ENCODE results near the gene TMEM252. TPM values are rescaled to one million over a fixed set of nuclear protein-coding genes. Genes with fewer than 3 reads are reported as not detected.
A peak's percentile ranks its signal among the peaks of the same experiment; 100 is the strongest.

The TMEM252 gene
- polyA plus RNA-seq, 5 donors = 1.9 to 3.5 (median 2.2) TPM

DNA sequence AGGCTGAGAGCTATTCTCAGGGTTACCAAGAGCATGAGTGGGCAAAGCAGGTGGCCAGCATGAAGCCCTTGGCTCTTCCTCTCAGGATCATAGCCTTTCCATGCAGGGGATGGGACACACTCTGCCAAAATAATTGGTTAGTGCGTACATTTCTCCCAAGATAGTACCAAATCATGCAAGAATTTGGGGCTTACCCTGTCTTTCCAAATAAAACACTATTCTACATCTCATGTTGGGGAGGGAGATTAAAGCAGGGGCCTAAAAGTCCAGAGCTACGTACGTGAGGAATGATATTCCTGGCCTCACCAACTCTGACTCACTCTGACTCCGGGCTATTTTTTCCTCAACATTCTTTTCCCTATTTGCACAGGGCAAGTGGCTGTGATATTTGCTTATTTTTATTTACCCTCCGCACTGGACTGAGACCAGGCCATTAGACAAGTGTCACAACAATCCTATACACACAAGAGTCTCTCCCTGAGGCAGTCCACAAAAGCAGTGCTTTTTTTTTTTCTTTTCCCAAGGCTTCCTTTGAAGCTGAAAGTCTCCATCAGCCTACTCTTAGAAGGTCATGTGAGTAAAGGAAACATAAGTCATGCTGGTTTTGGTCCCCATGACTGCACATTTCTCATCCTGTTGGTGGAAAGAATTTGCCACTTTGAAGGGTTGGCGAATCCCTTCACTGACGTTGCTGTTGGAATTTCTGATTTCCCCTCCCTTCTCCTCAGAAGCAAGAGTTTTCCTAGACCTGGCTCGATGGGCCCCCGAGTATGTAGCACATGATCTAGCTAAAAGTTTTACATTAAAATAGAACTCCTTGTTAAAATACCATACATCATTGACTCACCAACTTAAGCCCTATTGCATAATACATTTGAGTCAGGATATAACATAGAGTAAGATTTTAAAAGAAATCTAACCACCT is 40.0 kb downstream of the TMEM252 start:
- no peak for DNase-seq

DNA sequence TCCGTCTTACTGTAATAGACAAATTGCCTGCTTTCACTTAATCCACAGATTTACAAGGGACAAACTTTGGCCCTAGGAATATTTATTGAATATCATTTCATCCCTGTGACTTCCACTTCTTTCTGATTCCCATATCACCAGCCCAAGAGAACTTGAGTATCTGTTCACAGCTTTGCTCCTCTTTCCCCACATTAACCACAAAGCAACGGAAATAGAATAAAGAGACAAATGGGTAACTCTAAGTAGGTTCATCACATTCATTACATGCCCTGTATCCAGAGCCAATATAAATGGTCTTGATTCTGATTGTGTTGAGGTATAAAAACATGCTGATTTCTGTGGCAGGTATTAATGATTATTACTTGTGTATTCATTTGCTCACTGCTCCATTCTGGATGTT is 41.9 kb downstream of the TMEM252 start:
- no peak for DNase-seq

DNA sequence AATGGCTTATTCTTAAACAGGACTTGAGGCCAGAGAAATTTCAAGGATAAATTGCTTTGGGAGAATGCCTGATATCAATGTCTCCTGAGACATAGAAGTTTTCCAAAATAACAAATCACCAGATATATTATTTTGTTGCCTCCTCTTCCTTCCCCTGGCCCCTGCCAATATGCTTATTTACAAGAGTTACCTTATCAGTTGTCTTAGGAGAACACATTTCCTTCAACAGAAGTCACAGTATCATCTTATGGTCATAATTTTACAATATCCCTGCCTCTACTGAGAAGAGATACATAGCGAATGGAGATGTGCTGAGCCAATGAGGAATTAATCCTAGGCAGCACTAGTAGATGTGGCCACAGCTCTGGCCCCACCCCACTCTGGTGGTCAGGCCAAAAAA is 43.1 kb downstream of the TMEM252 start:
- DNase-seq = no peak

DNA sequence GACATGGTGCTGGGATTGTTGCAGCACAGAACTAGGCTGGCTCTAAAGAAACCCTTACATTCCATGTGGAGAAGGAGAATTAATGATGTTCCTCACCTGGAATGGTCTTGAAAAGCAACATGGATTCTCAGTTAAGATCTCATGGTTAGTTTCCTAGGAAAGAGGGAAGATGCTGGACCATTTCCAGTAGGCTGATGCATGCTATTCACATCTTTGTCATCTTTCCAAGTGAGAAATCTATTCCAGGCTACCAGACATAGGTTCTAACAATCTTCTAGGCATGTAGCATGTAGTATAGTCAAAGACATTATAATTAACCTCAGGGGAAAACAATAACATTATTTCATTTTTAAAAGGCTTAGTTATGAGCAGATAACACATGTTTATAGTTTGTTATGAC is 44.3 kb downstream of the TMEM252 start:
- no peak for DNase-seq

DNA sequence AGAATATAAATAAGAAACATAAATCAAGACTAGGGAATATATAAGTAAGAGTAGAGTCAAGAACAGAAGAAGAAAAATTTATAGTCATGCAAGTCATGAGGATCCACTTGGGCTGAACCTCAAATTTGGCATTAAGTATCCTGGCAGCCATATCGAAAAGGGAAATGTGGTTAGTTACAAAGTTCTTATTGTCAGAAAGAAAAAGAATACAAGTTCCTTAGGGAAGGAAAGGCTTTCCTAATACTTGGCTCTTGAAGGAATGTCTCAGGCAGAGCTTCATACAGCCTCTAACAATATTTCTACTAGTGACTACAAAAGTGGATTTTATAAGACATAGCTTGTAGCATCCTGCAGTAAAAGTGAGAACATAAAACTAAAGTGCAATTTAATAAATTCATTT is 45.4 kb downstream of the TMEM252 start:
- no peak for DNase-seq

DNA sequence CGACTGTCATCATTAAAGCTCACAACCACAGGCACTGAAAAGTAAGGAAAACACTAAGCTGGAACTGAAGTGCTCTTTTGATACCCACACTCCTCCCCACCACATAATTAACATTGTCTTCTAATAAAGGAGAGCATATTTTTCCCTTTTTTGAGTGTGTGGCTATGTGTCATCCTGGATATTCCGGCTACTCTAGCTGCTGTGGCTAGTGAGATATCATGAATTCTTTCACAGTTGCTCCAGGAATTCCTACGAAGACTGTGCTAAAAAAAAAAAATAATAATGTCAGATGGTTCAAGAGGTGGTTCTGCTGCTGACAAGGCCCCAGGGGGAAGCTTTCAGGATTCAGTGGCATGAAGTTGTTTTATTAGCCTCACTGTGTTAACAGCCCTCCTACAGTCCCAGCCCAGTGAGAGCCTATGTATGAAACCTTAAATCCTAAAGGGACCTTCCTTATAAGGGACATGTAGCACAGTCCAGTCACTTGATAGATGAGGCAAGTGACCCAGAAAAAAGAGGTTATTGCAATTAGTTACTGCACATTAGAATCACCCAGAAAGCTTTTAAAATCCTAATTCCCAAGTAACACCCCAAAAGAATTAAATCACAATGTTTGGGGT is 46.6 kb downstream of the TMEM252 start:
- DNase-seq = no peak

DNA sequence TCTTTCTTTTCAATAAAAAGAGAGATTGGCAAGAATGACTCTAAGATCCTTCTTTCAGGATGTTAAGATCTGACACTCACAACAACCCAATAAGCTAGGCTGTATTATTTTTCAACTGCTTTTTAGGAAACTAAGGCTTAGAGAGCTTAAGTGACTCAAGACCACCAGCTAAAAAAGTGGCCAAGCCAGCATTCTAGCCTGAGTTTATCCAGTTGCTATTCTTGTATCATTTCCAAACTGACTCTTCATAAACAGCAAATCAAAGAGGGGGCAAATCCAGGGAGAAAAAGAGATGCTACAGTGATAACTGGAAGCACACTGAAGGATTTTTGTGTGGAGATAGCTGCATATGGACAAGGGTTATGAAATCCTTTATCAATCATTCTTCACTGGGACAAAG is 47.1 kb downstream of the TMEM252 start:
- no peak for DNase-seq

DNA sequence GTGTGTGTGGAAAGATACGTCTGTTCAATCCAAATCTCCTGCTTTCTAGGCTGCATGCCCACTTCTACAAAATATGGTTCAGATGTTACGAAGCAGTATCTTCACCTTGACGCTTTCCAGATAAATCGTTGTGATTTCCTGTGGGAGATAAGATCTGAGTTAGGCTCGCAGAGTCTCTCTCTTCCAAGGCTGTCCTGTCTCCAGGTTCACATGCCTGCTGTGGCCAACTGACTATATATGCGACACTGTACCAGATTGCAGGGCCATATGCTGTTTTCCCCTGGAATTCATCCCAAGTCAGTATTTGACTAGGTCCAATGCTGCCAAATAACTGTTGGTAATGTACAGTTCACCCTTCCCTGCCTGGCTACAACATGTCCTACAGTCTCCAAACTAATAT is 47.9 kb downstream of the TMEM252 start:
- DNase-seq = peak; percentile 41 to 44

DNA sequence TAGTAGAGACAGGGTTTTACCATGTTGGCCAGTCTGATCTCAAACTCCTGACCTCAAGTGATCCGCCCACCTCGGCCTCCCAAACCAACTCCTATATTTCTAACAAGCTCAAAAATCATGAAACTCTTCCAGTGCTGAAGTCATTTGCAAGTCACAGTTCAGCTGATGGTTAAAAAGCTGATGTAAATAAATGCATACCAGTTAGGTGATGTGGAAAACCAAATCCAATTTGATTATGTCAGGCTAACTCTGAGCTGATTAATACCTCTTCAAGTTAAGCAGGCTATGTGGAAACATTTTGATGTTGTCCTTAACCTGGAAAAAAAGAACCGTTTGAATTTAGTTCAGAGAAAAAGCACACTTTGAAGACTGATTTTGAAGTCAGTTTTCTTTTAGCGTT is 51.0 kb downstream of the TMEM252 start:
- no peak for DNase-seq

DNA sequence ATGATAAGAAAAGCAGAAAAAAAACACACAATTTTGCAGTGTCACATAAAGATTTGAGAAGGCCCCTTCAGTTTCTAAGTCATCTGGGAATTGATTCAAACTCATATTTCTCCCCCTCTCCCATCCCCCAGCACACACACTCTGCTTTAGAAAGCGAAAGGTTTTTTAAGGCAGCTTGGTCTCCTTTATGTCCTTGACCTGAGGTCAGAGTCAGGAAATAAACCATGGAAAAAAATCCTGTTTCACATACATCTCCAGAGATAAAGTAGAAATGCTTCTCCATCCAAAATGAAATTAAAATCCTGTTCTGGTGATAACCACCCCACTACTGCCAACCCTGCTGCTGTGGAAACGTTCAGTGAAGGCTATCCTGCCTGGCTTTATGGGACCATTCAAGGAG is 52.6 kb downstream of the TMEM252 start:
- DNase-seq = no peak

Other genes with a start within 250 kb of the TMEM252 start
- under 1 TPM in 1 of 5 donors, not detected in 4; 0.28 TPM for gene FOXD4L3, start 238.0 kb downstream of the TMEM252 start, polyA plus RNA-seq (ENCODE audit: insufficient read depth in 1 of 5, insufficient read length in 5 of 5, low replicate concordance in 1 of 5)
- 10 to 100 TPM; 47.4 to 61.8 (median 54.6) TPM for gene PGM5, start 184.3 kb downstream of the TMEM252 start, polyA plus RNA-seq (ENCODE audit: insufficient read depth in 1 of 5, insufficient read length in 5 of 5, low replicate concordance in 1 of 5)
- 1 to 10 TPM; 2.7 to 4.5 (median 3.7) TPM for gene PIP5K1B, start 164.4 kb upstream of the TMEM252 start, polyA plus RNA-seq (ENCODE audit: insufficient read depth in 1 of 5, insufficient read length in 5 of 5, low replicate concordance in 1 of 5)

All from right lung (tissue), 5 donors.